ENCODE data around the gene KRI1.

GRCh38 chr19:10593148-10593547 lies 27.3 kb upstream of the KRI1 start:
- TF ChIP-seq POLR2AphosphoS5 (IDR thresholded peaks at IDR 0.05) = no peak
- no peak for TF ChIP-seq CTCF (IDR thresholded peaks at IDR 0.05)
- TF ChIP-seq POLR2A (IDR thresholded peaks at IDR 0.05) = no peak
